ENCODE data around the gene KIRREL3.

Gene KIRREL3

DNA sequence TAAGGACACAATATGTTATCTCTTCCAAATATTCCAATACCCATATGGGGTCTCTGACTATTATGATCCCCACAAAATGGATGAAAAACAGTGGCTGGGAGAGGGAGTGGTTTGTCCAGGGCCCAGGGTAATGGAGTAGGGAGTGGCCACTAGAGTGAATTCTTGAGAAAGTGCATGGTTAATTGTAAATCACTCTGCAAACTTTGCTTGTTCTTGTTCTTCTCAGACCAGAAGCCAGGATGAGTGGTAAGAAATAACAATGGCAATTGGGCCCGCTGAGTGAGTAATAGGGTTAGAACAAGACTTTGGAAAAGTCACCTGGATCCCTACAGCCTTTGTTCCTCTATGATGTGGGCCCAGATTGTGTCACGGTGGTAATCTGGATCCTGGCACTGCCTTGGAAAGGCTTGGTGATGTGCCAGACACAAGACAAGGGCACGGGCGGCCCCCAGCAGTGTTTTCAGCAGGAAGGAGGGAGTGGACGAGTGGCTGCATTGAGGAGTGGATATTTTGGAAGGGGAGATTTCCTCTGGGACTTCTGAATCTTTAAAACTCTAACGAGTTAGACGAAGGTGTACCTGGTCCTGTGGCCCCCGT, 18.2 kb upstream of the KIRREL3 start:
- no peak for DNase-seq (ENCODE audit: low read depth)
- TF ChIP-seq, protein P1, sequence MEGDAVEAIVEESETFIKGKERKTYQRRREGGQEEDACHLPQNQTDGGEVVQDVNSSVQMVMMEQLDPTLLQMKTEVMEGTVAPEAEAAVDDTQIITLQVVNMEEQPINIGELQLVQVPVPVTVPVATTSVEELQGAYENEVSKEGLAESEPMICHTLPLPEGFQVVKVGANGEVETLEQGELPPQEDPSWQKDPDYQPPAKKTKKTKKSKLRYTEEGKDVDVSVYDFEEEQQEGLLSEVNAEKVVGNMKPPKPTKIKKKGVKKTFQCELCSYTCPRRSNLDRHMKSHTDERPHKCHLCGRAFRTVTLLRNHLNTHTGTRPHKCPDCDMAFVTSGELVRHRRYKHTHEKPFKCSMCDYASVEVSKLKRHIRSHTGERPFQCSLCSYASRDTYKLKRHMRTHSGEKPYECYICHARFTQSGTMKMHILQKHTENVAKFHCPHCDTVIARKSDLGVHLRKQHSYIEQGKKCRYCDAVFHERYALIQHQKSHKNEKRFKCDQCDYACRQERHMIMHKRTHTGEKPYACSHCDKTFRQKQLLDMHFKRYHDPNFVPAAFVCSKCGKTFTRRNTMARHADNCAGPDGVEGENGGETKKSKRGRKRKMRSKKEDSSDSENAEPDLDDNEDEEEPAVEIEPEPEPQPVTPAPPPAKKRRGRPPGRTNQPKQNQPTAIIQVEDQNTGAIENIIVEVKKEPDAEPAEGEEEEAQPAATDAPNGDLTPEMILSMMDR (conservative IDR thresholded peaks at IDR 0.05; ENCODE audit: low read depth, low read length) = no peak
- H3K4me3 ChIP-seq (ENCODE audit: low read length) = no peak overlapping the region

DNA sequence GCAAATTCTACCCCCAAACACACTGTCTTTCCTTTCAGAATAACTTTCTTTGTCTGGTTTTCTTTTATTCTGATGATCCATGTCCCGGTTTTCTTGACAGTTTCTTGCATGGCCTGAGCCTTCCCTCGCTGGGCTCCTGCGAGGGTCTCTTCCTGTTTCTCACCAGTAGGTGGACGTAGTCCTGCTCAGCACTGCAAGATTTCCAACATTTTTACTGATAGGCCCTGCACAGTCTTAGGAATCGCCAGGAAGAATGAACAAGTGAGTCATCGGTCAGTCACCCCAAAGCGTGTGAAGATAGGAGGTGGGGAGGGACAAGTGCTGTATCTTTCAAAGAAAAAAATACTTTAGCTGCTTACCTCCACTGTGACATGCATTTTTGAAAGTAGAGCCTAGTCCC, 16.9 kb upstream of the KIRREL3 start:
- no peak overlapping the region for H3K4me3 ChIP-seq (ENCODE audit: low read length)
- DNase-seq (ENCODE audit: low read depth) = no peak
- TF ChIP-seq, protein P1 (conservative IDR thresholded peaks at IDR 0.05; ENCODE audit: low read depth, low read length) = peak; percentile 66

DNA sequence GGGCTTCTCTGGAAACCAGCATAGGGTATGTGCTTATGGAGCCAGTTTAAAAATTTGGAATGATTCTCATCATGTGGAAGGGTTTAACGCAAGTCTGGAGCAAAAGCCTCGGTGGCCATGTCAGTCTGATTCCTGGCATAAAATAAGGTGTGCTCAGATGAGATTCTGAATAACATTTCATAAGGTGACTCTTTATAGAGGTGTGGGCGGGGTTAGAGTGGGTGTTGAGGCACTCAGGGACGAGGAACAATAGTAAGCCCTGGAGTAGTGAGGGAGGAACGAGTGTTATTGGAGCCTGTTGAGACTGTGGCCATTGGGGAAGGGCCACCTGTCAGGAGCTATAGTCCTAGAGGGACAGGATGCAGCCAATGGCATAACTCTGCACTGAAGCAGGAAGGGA, 13.0 kb upstream of the KIRREL3 start:
- TF ChIP-seq, protein P1 (conservative IDR thresholded peaks at IDR 0.05; ENCODE audit: low read depth, low read length) = no peak
- no peak overlapping the region for H3K4me3 ChIP-seq (ENCODE audit: low read length)
- no peak for DNase-seq (ENCODE audit: low read depth)

DNA sequence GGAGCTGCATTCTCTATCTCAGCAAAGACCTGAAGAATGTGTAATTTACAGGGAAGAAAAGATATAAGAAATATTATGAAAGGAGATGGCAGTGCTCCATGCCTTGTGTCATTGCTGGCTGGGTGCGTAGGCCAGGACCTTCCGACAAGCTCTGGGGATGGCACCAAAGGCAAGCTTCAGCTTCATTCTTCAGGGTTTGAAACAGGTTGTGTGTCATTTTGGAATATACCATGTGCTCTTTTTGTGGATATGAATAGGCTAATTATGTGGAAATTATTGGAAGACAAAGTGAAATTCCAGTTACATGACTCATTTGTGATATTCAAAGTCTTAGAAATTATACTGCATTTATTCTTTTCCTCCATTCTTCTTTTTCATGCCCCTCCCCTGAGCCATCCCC, 5.7 kb upstream of the KIRREL3 start:
- DNase-seq (ENCODE audit: low read depth) = no peak
- H3K4me3 ChIP-seq (ENCODE audit: low read length) = no peak overlapping the region

DNA sequence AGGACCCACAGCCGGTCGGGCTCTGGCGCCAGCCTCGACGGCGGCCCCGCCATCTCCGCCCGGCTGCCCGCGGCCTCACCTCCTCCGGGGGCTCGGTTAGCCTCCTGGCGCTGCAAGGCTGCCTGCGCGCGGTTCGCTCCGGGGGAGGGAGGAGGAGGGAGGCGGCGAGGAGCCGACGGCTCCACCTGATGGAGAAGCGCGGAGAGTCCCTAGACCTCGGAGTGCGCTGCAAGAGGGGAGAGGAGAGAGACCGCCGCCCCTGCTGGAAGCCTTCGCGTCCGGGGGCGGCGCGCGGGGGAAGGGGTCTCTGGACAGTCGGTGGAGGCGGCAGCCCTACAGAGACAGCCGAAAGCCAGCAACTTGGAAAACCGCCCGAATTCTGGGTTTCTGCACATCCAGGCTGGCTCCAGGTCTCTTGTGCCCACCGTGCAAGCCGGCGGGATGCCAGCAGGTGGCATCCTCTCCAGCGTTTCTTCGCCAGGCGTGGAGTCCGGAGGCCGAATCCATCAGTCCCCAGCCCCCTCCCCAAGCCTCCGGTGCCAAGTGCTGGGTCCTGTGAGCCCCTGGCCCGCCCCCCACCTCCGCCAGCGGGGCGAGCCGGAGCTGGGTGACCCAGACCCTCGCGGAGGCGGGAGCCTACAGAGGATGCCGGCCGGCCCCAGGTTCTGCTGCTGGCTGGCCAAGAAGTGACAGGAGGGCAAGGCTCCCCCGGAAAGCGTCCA, 2.9 kb upstream of the KIRREL3 start:
- H3K4me3 ChIP-seq (ENCODE audit: low read length) = peak overlapping the region; percentile 35
- TF ChIP-seq, protein P1 (conservative IDR thresholded peaks at IDR 0.05; ENCODE audit: low read depth, low read length) = peak; percentile 55
- DNase-seq (ENCODE audit: low read depth) = no peak

More for the DNA sequence above, 5.7 kb upstream of the KIRREL3 start:
- TF ChIP-seq, protein P1 (conservative IDR thresholded peaks at IDR 0.05; ENCODE audit: low read depth, low read length) = no peak

DNA sequence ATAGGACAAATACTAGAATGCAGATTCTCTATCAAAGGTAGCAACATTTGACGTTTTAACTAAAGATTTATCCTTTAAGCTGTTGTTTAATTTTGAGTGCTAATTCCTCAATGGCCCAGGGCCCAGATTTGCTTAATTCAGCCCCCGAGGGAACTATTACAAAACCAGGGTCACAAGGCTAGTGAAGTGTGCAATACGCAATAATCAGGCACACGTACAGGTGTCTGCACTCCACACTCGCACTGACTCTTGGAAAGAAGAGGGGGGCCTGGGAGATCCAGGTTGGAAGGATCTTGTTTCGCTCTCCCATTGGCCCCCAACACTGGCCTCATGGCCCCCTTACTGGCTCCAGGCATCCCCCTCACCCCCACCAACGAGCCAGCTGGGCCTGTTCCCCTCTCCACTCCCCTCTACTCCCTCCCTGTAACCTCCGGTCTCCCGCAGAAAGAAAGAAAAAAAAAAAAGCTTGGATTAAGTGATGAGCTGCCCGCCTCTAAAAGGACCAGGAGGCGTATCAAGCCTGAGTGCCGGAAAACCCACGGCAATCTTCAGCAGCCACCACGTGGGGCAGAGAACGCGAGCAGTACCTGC, 2.2 kb upstream of the KIRREL3 start:
- peak overlapping the region; percentile 18 for H3K4me3 ChIP-seq (ENCODE audit: low read length)
- TF ChIP-seq, protein P1 (conservative IDR thresholded peaks at IDR 0.05; ENCODE audit: low read depth, low read length) = no peak

More for the DNA sequence above, 2.2 kb upstream of the KIRREL3 start:
- DNase-seq (ENCODE audit: low read depth) = no peak
